GM23248 (cell line): ENCODE data around the gene THBS3.

Experiments
- EZH2 ChIP-seq: fragments of 200-600 bp; sonication (generic); IDR thresholded peaks from 2 replicates; pipeline ENCODE4 v1.6.1; 2018; ENCODE audit warnings: antibody characterized with exemption, mild to moderate bottlenecking; ENCODE audit not compliant: insufficient read depth, poor library complexity, severe bottlenecking
- EZH2phosphoT487 ChIP-seq: fragments of 200-600 bp; sonication (generic); IDR thresholded peaks from 2 replicates; pipeline ENCODE4 v1.6.1; 2018; ENCODE audit warnings: antibody characterized with exemption, moderate library complexity, mild to moderate bottlenecking, low read depth; ENCODE audit not compliant: insufficient read depth

- TF ChIP-seq EZH2 (no peak), EZH2phosphoT487 (no peak)
Observed at GRCh38 chr1:155202731-155203515, 4.8 kb downstream of the THBS3 start.
